Erythroblast (primary cell): ENCODE measurements around the gene ITPKB.
"Not testable (repeated sequence)": the region's sequence is repeated elsewhere in the genome, so short reads cannot be mapped to it uniquely, and the experiment has no call there.

Source experiments
- DNase-seq, 2 experiments: peaks; one replicate each; lab custom pipeline; 2025; lab: John Stamatoyannopoulos, UW
- GATA1 ChIP-seq: IDR thresholded peaks from 2 replicates; pipeline ENCODE4 v1.6.1; 2011; ENCODE audit warnings: low read depth, mild to moderate bottlenecking, control low read depth, low read length, moderate library complexity
- POLR2A ChIP-seq: IDR thresholded peaks from 2 replicates; pipeline ENCODE4 v1.6.1; 2011; ENCODE audit warnings: mild to moderate bottlenecking, low read length

The ITPKB gene

DNA sequence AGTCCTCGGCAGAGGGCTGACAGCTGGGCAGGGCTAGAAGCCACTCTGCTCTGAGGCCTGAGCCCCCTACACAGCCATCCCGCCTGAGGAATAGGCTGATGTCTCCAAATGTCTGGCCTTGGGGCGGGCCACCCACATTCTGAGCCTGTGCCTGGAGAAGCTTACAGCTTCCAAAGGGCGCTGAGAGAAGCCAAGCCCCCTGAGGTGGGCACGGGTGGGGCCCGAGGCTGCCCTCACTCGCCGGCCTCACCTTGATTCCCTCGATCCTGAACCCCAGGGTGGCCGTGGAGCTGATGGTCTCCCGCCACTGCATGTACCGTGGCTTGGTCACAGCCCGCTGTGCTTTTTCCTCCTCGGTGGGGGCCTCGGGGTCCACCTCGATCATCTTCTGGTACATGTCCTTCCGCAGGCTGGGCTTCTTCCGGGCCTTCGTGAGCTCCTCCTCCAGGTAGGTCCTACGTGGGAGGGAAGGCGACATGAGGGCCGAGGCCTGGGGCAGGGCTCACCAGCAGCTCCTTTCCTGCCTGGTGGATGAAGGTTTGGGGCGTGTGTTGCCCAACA, 97.3 kb downstream of the ITPKB start:
- DNase-seq: no peak
- TF ChIP-seq GATA1 (no peak), POLR2A (no peak)

DNA sequence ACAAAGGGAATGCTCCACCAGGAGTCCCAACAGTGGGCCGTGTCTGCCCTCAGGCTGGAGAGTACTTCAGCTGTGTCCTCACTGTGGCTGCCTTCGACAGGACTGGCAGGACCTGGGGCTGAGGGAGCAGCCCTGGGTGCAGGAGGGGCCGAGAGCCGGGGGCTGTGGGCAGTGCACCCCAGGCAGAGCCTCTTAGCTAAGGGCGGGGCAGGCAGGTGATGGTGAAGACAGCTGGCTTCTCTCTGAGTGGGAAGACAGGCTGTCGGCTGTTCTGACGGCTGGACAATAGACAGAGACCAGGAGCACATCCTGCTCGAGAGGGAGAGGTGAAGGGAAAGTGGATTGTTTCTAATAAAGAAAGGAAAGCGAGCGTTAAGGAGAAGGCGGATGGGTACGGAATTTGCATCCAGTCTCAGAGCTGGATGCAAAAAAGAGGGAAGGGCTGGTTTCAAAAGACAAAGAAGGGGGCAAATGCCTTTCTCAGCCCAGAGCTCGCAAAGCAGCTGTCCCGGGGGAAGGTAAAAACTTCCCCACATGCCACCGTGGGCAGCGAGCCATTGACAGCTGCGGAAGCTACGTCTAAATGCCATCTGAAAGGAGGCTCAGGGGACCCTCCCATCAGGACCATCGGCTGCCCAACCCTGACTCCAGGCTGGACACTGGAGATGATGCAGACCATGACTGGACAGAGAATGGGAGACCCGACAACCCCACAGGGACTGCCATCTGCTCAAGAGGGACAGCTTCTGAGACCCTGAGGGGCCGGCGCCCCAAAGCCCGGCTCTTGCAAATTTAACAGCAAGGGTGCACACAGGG, 98.6 kb downstream of the ITPKB start:
- DNase-seq: no peak
- TF ChIP-seq GATA1 (no peak), POLR2A (no peak)

DNA sequence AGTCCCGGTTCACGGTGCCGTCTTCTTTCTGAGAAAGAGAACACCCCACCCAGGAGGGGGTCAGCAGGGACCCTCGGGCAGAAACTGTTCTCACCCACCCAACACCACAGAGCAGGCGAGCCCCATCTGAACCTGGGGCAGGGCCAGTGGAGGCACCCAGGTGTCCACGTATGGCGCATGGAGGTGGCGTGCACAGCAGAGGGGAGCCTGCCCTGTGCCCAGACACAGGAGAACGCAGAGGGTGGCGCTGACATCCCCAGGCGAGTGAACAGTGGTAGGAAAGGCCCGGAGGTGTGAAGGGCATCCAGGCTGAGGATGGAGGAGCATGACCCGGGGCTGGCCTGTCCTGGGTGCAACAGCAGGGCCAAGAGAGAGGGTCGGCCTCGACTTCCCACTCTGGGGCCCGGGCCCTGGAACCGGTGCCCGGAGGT, 99.4 kb downstream of the ITPKB start:
- TF ChIP-seq GATA1 (no peak), POLR2A (no peak)
- no peak for DNase-seq

DNA sequence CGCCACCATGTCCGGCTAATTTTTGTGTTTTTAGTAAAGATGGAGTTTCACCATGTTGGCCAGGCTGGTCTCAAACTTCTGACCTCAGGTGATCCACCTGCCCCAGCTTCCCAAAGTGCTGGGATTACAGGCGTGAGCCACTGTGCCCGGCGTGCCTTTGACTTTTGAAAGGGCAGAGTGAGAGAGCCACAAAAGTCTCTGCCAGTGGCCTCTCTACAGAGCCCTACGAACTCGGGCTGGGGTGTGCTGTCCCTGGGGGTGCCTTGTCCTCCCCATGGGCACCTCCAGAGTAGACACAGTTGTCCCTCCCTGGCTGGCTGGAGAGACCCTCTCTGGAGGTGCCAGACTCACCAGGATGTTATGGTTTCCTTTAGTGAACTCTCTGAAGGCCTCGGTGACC, 99.9 kb downstream of the ITPKB start:
- not testable (repeated sequence) for DNase-seq

DNA sequence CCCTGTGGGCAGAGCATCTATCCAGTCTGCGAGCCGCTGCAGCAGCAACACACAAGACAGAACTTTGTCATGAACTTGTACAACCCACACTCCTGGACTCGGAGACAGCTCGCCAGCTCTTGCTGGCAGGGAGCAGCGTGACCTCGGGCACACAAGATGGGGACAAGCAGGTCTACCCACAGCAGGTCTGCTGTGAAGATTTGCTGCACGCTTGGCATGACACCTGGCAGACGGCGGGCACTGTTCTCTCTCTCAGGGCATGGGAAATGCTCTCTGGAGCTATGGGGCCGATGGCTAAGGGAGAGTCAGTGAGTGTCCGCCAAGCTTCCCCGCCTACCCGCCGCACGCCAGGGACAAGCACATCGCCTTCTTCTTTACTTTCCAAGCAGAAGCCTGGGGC, 100.5 kb downstream of the ITPKB start:
- no peak for TF ChIP-seq POLR2A
- no peak for DNase-seq

DNA sequence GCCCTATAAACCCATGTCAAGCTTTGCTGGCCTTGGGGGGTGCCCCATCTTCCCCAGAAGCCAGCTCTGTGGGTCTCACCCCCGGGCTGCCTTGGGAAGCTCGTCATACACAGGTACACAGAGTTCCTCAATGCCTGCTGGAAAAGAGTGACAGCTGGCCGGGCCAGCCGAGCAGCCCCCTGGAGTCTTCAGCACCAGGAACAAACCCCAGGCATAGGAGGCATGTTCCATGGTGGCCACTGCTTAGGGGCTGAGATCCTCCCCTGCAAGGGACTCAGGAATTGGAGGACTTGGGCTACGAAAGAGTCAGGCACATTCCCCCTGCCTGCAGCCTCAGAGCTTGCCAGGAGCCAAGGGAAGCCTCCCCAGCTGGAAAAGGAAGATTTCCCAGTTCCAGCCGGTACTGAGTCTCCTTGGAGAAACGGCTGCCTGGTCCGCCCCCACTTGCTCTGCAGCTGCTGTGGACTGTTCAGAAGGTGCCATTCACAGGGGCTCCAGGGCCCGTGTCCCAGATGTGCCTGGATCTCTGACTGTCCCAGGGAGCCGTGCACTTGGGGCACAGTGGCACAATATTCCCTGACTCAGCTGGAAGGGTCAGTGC, 101.0 kb downstream of the ITPKB start:
- TF ChIP-seq GATA1 (no peak), POLR2A (no peak)
- DNase-seq: no peak

DNA sequence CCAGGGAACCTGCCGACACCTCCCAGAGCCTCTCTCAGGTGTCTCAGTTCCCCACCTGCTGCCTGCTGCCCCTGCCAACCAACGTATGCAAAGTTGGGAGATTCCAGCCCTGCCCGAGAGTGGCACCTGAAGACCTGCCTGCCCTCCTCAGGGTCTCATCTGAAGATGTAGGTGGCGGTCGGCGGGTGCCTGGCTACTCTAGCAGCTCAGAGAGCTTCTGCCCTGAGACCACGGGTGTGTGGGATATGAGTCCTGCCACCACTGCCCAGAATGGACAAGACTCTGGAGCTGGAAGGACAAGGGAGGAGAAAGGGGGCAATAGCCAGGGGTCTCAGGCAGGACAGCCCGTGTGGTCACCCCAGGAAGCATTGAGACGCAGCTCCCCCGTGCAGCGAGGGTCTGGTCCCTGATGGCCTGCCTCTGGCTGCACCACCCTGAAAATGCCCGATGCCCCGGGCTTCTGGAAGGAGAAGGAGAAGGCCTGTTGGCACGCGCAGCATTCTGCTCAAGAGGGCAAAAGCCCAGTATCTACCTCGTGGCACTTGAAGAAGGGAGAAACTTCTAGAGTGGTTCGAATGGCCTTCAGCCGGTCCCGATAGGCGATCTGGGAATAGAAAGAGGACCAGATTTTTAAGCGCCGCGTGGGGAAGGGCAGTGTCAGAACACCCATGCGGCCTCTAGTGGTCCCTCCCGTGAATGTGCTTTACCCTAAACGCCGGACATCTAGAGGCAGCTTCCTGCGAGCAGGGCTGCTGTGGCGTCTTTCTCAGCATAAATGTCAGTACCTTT, 101.7 kb downstream of the ITPKB start:
- DNase-seq: no peak
- no peak for TF ChIP-seq POLR2A
- no peak for TF ChIP-seq GATA1

DNA sequence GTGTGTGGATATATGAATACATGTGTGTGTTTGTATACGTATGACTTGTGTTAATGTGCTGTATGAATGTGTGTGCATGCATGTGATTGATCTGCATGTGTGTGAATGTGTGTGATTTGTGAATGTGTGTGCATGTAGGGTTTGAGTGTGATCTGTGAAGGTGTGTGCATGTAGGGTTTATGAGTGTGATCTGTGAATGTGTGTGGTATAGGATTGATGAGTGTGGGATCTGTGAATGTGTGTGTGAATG, 102.3 kb downstream of the ITPKB start:
- DNase-seq: no peak
- TF ChIP-seq POLR2A (no peak), GATA1 (no peak)

DNA sequence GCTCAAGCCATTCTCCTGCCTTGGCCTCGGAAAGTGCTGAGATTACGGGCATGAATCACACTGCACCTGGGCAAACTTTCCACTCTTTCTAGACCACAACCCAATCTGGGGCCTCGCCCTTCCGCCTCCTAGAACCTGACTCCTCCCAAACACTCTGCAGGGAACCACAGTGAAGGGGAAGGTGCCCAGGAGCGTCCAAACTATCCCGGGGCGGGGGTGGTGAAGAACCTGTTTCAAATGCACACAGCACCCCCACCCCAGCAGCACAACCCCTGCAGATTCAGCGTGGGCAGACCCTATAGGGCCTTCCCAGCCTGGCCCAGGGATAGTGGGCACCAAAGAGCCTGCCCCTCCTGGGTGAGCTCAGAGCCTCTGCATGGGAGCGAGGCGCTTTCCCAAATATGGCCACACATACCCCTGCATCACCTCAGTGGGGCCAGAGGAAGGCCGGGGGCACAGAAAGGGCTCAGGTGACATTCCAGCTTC, 103.6 kb downstream of the ITPKB start:
- DNase-seq: no peak
- TF ChIP-seq GATA1: no peak
- no peak for TF ChIP-seq POLR2A

DNA sequence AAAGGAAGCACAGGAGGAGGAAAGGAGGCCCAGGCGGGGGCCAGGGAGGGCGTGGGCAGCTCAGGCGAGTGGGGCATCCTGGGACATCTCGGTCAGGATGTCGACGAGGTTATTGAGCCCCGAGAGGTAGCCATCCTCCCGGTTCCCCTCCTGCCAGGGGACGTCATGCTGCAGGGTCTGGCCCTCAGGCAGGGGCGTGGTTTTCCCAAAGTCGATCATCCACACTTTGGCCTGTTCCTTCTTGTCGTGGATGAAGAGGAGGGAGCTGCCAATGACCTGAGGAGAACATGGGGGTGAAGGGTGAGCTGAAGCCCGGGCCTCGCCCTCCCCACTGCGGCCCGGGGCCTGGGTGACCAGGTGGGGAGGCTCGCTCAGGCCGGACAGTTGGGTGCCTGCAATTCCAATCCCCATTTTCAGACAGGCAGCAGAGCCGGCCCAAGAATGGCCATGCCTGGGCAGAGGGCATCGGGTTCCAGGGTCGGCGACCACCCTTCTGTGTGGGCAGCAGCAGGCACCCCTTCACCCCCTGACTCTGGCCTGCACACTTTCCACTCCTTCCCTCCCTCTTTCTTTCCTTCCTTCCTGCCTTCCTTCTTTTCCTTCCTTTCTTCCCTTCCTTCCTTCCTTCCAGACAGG, 104.4 kb downstream of the ITPKB start:
- TF ChIP-seq GATA1 (no peak), POLR2A (no peak)

DNA sequence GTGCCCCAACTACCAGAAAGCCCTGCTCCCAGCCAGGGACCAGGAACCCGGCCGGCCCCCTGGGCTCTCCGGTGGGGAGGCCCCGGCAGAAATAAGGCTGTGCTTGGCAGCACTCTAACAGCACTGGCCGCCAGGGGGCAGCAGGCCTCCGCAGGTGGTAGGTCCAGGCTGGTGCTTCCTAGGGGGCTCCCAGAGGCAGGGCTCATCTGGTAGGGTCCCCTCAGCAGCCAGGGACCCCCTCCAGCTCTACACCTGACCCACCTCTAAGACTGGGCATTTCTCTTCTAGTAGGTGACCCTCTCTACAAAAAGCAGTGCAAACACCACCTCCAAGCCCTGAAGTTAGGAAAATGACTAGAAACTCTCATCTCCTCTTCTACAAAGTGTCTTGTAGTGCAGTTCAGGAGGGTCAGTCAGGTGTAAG, 104.9 kb downstream of the ITPKB start:
- peak; percentile 73 to 88 for DNase-seq
- TF ChIP-seq GATA1: no peak
- no peak for TF ChIP-seq POLR2A

More for the DNA sequence above, 104.4 kb downstream of the ITPKB start:
- no peak for DNase-seq

DNA sequence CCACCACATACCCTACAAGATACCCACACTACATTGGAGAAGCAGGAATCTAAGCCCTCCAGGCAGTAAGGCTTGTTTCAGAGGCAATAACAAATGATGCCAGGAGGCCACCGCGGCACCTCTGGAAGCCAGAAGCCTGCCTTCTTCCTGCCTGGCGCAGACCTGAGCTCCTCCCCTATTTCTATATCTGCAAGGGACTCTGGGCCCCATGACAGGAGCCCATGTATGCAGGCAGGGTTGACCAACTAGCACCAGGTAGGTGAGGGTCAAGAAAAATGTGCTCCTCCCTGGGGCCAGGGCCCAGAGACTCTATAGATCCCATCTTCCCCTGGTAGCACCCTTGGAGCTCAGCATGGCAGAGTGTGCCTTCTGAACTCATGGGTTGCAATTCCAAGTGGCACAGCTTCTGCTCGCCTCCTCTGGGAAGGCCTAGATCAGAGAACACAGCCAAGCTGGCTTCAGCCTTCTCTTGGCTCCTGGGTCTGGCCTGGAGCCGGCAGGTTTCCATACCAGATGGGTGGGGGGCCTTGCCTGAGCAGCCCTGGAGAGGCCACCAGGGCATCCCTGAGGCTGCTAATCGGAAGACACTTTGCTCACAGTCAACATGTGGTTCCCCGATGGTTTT, 105.4 kb downstream of the ITPKB start:
- DNase-seq: no peak
- TF ChIP-seq GATA1 (no peak), POLR2A (no peak)

DNA sequence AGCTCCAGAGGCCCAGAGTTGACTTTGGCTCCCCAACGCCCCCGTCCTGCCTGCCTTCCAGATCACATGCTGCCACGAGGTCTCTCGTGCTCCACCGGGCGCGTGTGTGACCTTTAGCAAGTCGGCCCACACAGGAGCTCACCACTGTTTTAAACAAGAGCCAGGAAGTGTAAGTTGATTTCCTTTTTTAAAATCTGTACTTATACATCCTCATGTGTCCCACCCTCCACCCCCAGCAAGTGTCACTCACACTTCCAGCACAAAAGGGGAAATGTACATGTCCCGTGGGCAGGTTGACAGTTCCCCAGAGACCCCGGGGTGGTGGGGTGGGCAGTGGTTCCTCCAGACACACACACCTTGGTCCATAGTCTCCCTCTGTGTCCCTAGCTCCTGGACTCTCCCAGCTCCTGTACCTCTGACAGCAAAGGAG, 106.1 kb downstream of the ITPKB start:
- TF ChIP-seq POLR2A (no peak), GATA1 (no peak)
- DNase-seq: no peak

DNA sequence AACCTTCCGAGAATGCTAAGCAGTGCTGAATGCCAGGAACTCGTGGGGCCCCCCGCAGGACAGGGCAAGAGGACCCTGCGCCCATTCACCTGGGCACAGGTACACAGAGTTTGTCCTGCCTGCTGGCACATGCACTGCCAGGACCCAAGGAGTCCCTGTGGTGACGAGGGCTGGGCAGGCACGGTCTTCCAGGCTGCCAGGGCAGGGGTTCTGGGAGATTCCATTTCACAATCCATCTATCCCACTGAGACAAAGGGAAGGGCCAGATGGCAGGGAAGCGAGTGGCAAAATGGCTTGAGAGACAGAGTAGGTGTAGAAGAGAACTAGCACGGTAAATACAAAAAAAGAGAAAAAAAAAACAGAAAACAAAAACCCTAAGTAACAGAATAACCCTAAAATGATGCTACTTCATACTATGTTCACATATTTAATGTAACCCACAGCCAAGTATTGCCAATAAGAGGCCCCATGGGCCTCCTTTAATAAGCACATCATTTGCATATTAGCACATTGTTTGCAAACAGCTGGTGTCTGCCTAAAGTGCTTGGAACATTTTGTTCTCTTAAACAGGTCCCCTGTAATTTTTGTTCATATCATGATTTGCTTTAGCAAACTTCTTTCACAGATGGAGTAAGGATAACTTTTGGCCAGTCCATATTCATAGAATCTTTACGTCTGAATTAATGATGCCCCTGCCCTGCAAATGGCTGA, 106.8 kb downstream of the ITPKB start:
- TF ChIP-seq GATA1 (no peak), POLR2A (no peak)
- DNase-seq: no peak
